Inflammatory macrophage treated with lipopolysaccharide for 4 hours (primary cell): ENCODE results near the gene NR0B2.
"Not testable (repeated sequence)": the region's sequence is repeated elsewhere in the genome, so short reads cannot be mapped to it uniquely, and the experiment has no call there.

Experiments
- DNase-seq: peaks from one replicate; pipeline ENCODE4 v3.0.0-alpha.2; 2020

The NR0B2 gene

GRCh38 chr1:26913754-26914619 is at the start of gene NR0B2:
Gene NR0B2, minus strand, starts transcription at chr1:26913975. Its CDS starts 35 bp downstream, at chr1:26913940.
- DNase-seq = no peak

GRCh38 chr1:26961826-26962225 is 48.1 kb upstream of the NR0B2 start:
- DNase-seq = no peak

GRCh38 chr1:26960625-26960966 is 46.8 kb upstream of the NR0B2 start:
- DNase-seq = no peak

- DNase-seq = no peak
Observed at GRCh38 chr1:26959722-26960624, 46.2 kb upstream of the NR0B2 start, which contains the start of gene KDF1. Gene KDF1, minus strand, starts transcription at chr1:26960468. Its CDS starts 8,088 bp downstream, at chr1:26952380.

- DNase-seq = no peak
Observed at GRCh38 chr1:26959270-26959669, 45.5 kb upstream of the NR0B2 start.

- DNase-seq = no peak
Observed at GRCh38 chr1:26957306-26957705, 43.5 kb upstream of the NR0B2 start.

- DNase-seq = no peak
Observed at GRCh38 chr1:26956321-26956720, 42.5 kb upstream of the NR0B2 start.

GRCh38 chr1:26953374-26953773 is 39.6 kb upstream of the NR0B2 start:
- no peak for DNase-seq

- no peak for DNase-seq
Observed at GRCh38 chr1:26951821-26952497, 38.2 kb upstream of the NR0B2 start.

- DNase-seq = no peak
Observed at GRCh38 chr1:26951216-26951615, 37.4 kb upstream of the NR0B2 start.

GRCh38 chr1:26950602-26951001 is 36.8 kb upstream of the NR0B2 start:
- no peak for DNase-seq

GRCh38 chr1:26949926-26950319 is 36.1 kb upstream of the NR0B2 start:
- no peak for DNase-seq

- no peak for DNase-seq
Observed at GRCh38 chr1:26949266-26949925, 35.6 kb upstream of the NR0B2 start.

GRCh38 chr1:26948725-26949057 is 34.9 kb upstream of the NR0B2 start:
- DNase-seq = not testable (repeated sequence)

GRCh38 chr1:26946270-26946669 is 32.5 kb upstream of the NR0B2 start:
- DNase-seq = no peak

- no peak for DNase-seq
Observed at GRCh38 chr1:26945728-26946127, 32.0 kb upstream of the NR0B2 start.

GRCh38 chr1:26945138-26945537 is 31.4 kb upstream of the NR0B2 start:
- no peak for DNase-seq

- DNase-seq = no peak
Observed at GRCh38 chr1:26942656-26943055, 28.9 kb upstream of the NR0B2 start.

GRCh38 chr1:26941311-26941710 is 27.5 kb upstream of the NR0B2 start:
- no peak for DNase-seq

GRCh38 chr1:26938659-26939025 is 24.9 kb upstream of the NR0B2 start:
- DNase-seq = no peak

- peak; percentile 42 for DNase-seq
Observed at GRCh38 chr1:26938004-26938658, 24.4 kb upstream of the NR0B2 start.

GRCh38 chr1:26936823-26937222 is 23.0 kb upstream of the NR0B2 start:
- DNase-seq = no peak
